DMS114 treated with DMSO at 0.1 percent for 48 hours (cell line): ENCODE data around the gene GSTA4.

Experiments
- DNase-seq: peaks from one replicate; lab custom pipeline; 2025; ENCODE audit not compliant: unreplicated experiment; lab: John Stamatoyannopoulos, UW

Gene GSTA4

GRCh38 chr6:52995089-52995912 is at the start of gene GSTA4:
Gene GSTA4, minus strand, starts transcription at chr6:52995284. Its CDS starts 1,041 bp downstream, at chr6:52994243.
- peak; percentile 97 for DNase-seq

GRCh38 chr6:53044572-53044971 is 49.5 kb upstream of the GSTA4 start:
- no peak for DNase-seq

GRCh38 chr6:53044071-53044470 is 49.0 kb upstream of the GSTA4 start:
- no peak for DNase-seq

GRCh38 chr6:53043581-53043980 is 48.5 kb upstream of the GSTA4 start:
- DNase-seq: no peak

- DNase-seq: no peak
Measured at GRCh38 chr6:53042112-53042511, 47.0 kb upstream of the GSTA4 start.

- DNase-seq: no peak
Measured at GRCh38 chr6:53041356-53041755, 46.3 kb upstream of the GSTA4 start.

GRCh38 chr6:53038596-53038995 is 43.5 kb upstream of the GSTA4 start:
- no peak for DNase-seq

GRCh38 chr6:53038141-53038540 is 43.1 kb upstream of the GSTA4 start:
- no peak for DNase-seq

GRCh38 chr6:53035549-53036213 is 40.6 kb upstream of the GSTA4 start:
- DNase-seq: no peak

GRCh38 chr6:53033764-53034163 is 38.7 kb upstream of the GSTA4 start:
- no peak for DNase-seq

- no peak for DNase-seq
Measured at GRCh38 chr6:53032849-53033248, 37.8 kb upstream of the GSTA4 start.

- no peak for DNase-seq
Measured at GRCh38 chr6:53031281-53031680, 36.2 kb upstream of the GSTA4 start.

- DNase-seq: no peak
Measured at GRCh38 chr6:53029761-53030160, 34.7 kb upstream of the GSTA4 start.

- no peak for DNase-seq
Measured at GRCh38 chr6:53029257-53029656, 34.2 kb upstream of the GSTA4 start.

- DNase-seq: no peak
Measured at GRCh38 chr6:53028467-53028866, 33.4 kb upstream of the GSTA4 start.

- DNase-seq: no peak
Measured at GRCh38 chr6:53027131-53027718, 32.1 kb upstream of the GSTA4 start.

- DNase-seq: no peak
Measured at GRCh38 chr6:53026526-53026925, 31.4 kb upstream of the GSTA4 start.

GRCh38 chr6:53023323-53023722 is 28.2 kb upstream of the GSTA4 start:
- DNase-seq: no peak

- no peak for DNase-seq
Measured at GRCh38 chr6:53020005-53020744, 25.1 kb upstream of the GSTA4 start.

- no peak for DNase-seq
Measured at GRCh38 chr6:53018446-53018845, 23.4 kb upstream of the GSTA4 start.

GRCh38 chr6:53015486-53015885 is 20.4 kb upstream of the GSTA4 start:
- no peak for DNase-seq
